NCI-H524 (cell line): ENCODE results near the gene COTL1.
A peak's percentile ranks its signal among the peaks of the same experiment; 100 is the strongest.
"Not testable (repeated sequence)": the region's sequence is repeated elsewhere in the genome, so short reads cannot be mapped to it uniquely, and the experiment has no call there.

Experiments
- DNase-seq, 2 experiments: peaks; one replicate each; lab custom pipeline; 2025; lab: John Stamatoyannopoulos, UW

COTL1 gene

GRCh38 chr16:84528322-84528721 lies 89.6 kb downstream of the COTL1 start:
- DNase-seq = no peak

- DNase-seq = no peak
Measured at GRCh38 chr16:84527532-84528269, 90.2 kb downstream of the COTL1 start.

GRCh38 chr16:84526794-84527531 lies 90.9 kb downstream of the COTL1 start:
- DNase-seq = peak; percentile 73 to 94

GRCh38 chr16:84524941-84525581 lies 92.8 kb downstream of the COTL1 start:
- not testable (repeated sequence) for DNase-seq

GRCh38 chr16:84524346-84524920 lies 93.4 kb downstream of the COTL1 start:
- no peak for DNase-seq

- DNase-seq = no peak
Measured at GRCh38 chr16:84521497-84521770, 96.4 kb downstream of the COTL1 start.

GRCh38 chr16:84520725-84521496 lies 97.0 kb downstream of the COTL1 start:
- peak; percentile 97 to 98 for DNase-seq

- no peak for DNase-seq
Measured at GRCh38 chr16:84519855-84520254, 98.0 kb downstream of the COTL1 start.

GRCh38 chr16:84518804-84519341 lies 99.0 kb downstream of the COTL1 start:
- no peak for DNase-seq

GRCh38 chr16:84518220-84518619 lies 99.7 kb downstream of the COTL1 start:
- DNase-seq = not testable (repeated sequence)

GRCh38 chr16:84517366-84517765 lies 100.5 kb downstream of the COTL1 start:
- no peak for DNase-seq
